ENCODE data around the gene YJEFN3. TPM values are rescaled to one million over a fixed set of nuclear protein-coding genes. Genes with fewer than 3 reads are reported as not detected.

YJEFN3 gene
- total RNA-seq, 1 donor from 2014 or later: 2.6 TPM

DNA sequence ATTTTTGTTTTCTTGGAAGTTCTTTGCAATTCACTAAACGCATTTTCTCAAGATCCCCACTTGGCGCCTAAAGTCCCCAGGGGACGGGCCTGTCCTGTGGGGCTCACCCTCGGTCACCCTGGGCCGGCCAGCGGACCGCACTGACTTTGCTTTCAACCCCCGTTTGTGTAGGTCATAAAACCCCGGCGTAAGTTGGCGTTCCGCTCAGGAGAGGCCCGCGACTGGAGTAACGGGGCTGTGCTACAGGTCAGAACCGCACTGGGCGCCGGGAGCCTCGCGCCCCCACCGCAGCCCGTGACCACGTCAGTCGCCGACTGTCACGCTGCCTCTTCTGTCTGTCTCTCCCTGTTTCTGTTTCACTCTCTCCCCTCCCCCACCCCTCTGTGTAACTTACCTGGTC is 26.9 kb upstream of the YJEFN3 start:
- no peaks in the 10 kb centered on the region for H3K36me3 ChIP-seq
- H2AFZ ChIP-seq (replicated peaks): no peak overlapping the region
- no peak overlapping the region for H3K9ac ChIP-seq
- H3K9me3 ChIP-seq (ENCODE audit: low read depth): no peaks in the 10 kb centered on the region
- H3K27me3 ChIP-seq: no peaks in the 10 kb centered on the region
- TF ChIP-seq EZH2phosphoT487 (IDR thresholded peaks at IDR 0.05) (no peak), EZH2 (IDR thresholded peaks at IDR 0.05) (no peak)
- TF ChIP-seq, protein P1, sequence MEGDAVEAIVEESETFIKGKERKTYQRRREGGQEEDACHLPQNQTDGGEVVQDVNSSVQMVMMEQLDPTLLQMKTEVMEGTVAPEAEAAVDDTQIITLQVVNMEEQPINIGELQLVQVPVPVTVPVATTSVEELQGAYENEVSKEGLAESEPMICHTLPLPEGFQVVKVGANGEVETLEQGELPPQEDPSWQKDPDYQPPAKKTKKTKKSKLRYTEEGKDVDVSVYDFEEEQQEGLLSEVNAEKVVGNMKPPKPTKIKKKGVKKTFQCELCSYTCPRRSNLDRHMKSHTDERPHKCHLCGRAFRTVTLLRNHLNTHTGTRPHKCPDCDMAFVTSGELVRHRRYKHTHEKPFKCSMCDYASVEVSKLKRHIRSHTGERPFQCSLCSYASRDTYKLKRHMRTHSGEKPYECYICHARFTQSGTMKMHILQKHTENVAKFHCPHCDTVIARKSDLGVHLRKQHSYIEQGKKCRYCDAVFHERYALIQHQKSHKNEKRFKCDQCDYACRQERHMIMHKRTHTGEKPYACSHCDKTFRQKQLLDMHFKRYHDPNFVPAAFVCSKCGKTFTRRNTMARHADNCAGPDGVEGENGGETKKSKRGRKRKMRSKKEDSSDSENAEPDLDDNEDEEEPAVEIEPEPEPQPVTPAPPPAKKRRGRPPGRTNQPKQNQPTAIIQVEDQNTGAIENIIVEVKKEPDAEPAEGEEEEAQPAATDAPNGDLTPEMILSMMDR (IDR thresholded peaks at IDR 0.05): no peak
- H3F3A ChIP-seq (ENCODE audit: low read depth): no peaks in the 10 kb centered on the region
- Mint-ChIP-seq H3K27me3 (ENCODE audit: insufficient read depth, low read depth) (peaks cover 2% of the 10 kb centered on the region), H3K4me1 (no peaks in the 10 kb centered on the region), H3K9me3 (no peaks in the 10 kb centered on the region), H3K4me3 (no peak overlapping the region), H3K27ac (no peak overlapping the region), H3K36me3 (peaks cover 35% of the 10 kb centered on the region)
- H3K4me2 ChIP-seq: no peak overlapping the region
- no peak overlapping the region for H3K27ac ChIP-seq
- no peak overlapping the region for H3K4me3 ChIP-seq
- H3K4me1 ChIP-seq: no peaks in the 10 kb centered on the region
- H4K20me1 ChIP-seq (ENCODE audit: low read depth): peaks cover 2% of the 10 kb centered on the region
- no peak for DNase-seq (ENCODE audit: low spot score)
- no peaks in the 10 kb centered on the region for H3K79me2 ChIP-seq (ENCODE audit: low read depth)

DNA sequence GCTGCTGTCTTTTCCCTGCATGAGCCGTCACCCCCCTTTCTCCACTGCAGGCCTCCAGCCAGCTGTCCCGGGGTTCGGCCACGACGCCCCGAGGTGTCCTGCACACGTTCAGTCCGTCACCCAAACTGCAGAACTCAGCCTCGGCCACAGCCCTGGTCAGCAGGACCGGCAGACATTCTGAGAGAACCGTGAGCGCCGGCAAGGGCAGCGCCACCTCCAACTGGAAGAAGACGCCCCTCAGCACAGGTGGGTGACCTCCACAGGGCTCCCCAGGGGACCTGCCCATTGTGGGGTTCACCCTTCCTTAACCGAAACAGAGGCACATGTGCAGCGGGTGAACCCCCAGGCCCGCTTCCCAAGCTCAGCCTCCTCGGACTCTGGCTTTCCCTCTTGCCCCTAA is 26.4 kb upstream of the YJEFN3 start:
- H3K79me2 ChIP-seq (ENCODE audit: low read depth): no peaks in the 10 kb centered on the region
- H3K4me2 ChIP-seq: no peak overlapping the region
- peaks cover 36% of the 10 kb centered on the region for H3K36me3 Mint-ChIP-seq

DNA sequence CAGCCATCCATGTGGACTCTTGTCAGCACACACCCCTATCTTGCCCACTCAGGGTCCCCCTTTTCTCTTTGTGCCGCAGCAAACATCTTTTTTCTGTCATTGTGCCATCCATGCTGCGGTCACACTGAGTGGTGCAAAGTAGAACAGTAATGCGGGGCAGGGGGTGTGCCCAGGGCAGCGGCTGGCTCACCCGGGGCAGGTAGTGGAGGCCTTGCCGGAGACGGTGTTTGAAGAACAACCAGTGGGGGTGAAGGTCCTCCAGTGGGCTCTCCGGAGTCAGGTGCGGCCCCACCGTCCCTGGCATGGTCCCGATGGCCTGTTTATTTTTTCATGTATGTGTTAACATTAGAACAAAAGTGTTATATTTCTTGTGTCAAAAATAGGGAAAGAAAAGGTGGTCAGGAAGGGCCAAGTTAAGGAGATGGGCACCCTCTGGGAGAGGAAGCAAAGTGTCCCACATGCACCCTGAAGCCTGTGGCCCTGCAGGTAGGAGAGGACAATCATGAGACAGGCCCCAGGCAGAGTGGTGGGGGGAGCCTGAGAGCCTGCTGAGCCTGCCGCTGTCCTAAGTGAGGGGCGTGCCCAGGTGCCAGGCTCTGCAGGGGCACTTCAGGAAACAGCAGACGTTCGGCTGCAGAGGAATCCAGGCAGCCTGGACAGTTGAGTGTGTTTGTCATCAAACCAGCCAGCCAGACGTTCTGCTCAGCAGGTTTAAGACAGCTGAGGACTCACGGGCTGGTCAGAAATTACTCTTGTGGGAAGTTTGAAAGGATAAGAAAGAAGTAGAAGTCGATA is 25.7 kb upstream of the YJEFN3 start:
- no peaks in the 10 kb centered on the region for H3K9me3 ChIP-seq (ENCODE audit: low read depth)
- H3K27ac ChIP-seq: no peak overlapping the region
- H3K9me3 Mint-ChIP-seq: no peaks in the 10 kb centered on the region
- TF ChIP-seq EZH2phosphoT487 (IDR thresholded peaks at IDR 0.05) (no peak), EZH2 (IDR thresholded peaks at IDR 0.05) (no peak)
- TF ChIP-seq, protein P1 (IDR thresholded peaks at IDR 0.05): no peak
- no peaks in the 10 kb centered on the region for H3K36me3 ChIP-seq
- no peak overlapping the region for H3K9ac ChIP-seq
- no peak overlapping the region for H2AFZ ChIP-seq (replicated peaks)
- H3F3A ChIP-seq (ENCODE audit: low read depth): no peaks in the 10 kb centered on the region
- peaks cover 2% of the 10 kb centered on the region for H4K20me1 ChIP-seq (ENCODE audit: low read depth)
- H3K27me3 ChIP-seq: no peaks in the 10 kb centered on the region
- no peak for DNase-seq (ENCODE audit: low spot score)
- no peaks in the 10 kb centered on the region for H3K4me1 ChIP-seq
- no peak overlapping the region for H3K4me3 Mint-ChIP-seq
- no peak overlapping the region for H3K4me2 ChIP-seq
- H3K4me1 Mint-ChIP-seq: no peaks in the 10 kb centered on the region
- no peak overlapping the region for H3K4me3 ChIP-seq
- H3K36me3 Mint-ChIP-seq: peaks cover 36% of the 10 kb centered on the region
- peaks cover 2% of the 10 kb centered on the region for H3K27me3 Mint-ChIP-seq (ENCODE audit: insufficient read depth, low read depth)
- no peaks in the 10 kb centered on the region for H3K79me2 ChIP-seq (ENCODE audit: low read depth)
- H3K27ac Mint-ChIP-seq: no peak overlapping the region

More for the DNA sequence above, 26.4 kb upstream of the YJEFN3 start:
- Histone ChIP-seq H3K27me3 (no peaks in the 10 kb centered on the region), H3K36me3 (no peaks in the 10 kb centered on the region), H4K20me1 (ENCODE audit: low read depth) (peaks cover 2% of the 10 kb centered on the region), H3K27ac (no peak overlapping the region), H3K4me3 (no peak overlapping the region), H3K4me1 (no peaks in the 10 kb centered on the region), H3K9me3 (ENCODE audit: low read depth) (no peaks in the 10 kb centered on the region), H3K9ac (no peak overlapping the region), H3F3A (ENCODE audit: low read depth) (no peaks in the 10 kb centered on the region), H2AFZ (replicated peaks) (no peak overlapping the region)
- TF ChIP-seq EZH2phosphoT487 (IDR thresholded peaks at IDR 0.05): no peak
- TF ChIP-seq, protein P1 (IDR thresholded peaks at IDR 0.05): no peak
- no peak for TF ChIP-seq EZH2 (IDR thresholded peaks at IDR 0.05)
- Mint-ChIP-seq H3K9me3 (no peaks in the 10 kb centered on the region), H3K27ac (no peak overlapping the region), H3K4me1 (no peaks in the 10 kb centered on the region), H3K4me3 (no peak overlapping the region), H3K27me3 (ENCODE audit: insufficient read depth, low read depth) (peaks cover 2% of the 10 kb centered on the region)
- no peak for DNase-seq (ENCODE audit: low spot score)
